HUES48 (cell line): ENCODE results near the gene HTRA3.

Source experiments
- H3K27ac ChIP-seq: one replicate; pipeline ENCODE4 v1.7.0; 2013; ENCODE audit warnings: low read depth, low read length, inconsistent platforms
- H3K27me3 ChIP-seq: 2 replicates; pipeline ENCODE4 v1.6.1; 2013; ENCODE audit warnings: mild to moderate bottlenecking, low read length; ENCODE audit not compliant: control insufficient read depth, insufficient read depth
- H3K36me3 ChIP-seq: 2 replicates; pipeline ENCODE4 v1.6.1; 2013; ENCODE audit warnings: low read length; ENCODE audit not compliant: control insufficient read depth, insufficient read depth
- H3K4me1 ChIP-seq: 2 replicates; pipeline ENCODE4 v1.6.1; 2013; ENCODE audit warnings: mild to moderate bottlenecking, low read length; ENCODE audit not compliant: control insufficient read depth, insufficient read depth
- H3K4me3 ChIP-seq: 2 replicates; pipeline ENCODE4 v1.5.1; 2013; ENCODE audit warnings: mild to moderate bottlenecking, low read depth, low read length
- H3K9ac ChIP-seq: 2 replicates; pipeline ENCODE4 v1.6.1; 2013; ENCODE audit warnings: mild to moderate bottlenecking, low read depth, low read length, moderate library complexity
- H3K9me3 ChIP-seq: 2 replicates; pipeline ENCODE4 v1.6.1; 2013; ENCODE audit warnings: low read length; ENCODE audit not compliant: control insufficient read depth, insufficient read depth

HTRA3 gene

DNA sequence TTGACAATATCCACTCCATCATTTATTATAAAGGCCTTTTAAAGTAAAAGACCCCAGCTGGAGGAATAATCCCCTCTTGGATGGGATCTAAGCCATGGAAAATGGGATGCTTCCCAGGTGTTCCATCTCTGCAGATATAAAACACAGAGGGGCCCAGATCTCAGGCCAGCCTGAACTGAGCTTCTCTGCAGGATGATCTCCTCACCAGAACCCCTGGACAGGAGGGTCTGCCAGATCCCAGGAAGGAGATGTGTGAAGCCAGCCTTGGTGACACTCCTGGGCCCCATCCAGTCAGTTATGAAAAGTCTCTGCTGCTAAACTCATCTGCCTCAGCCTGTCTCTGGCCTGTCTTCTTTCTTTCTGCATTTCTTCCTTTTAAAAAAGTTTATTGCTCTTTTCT is 56.7 kb downstream of the HTRA3 start:
- Histone ChIP-seq H3K4me1 (no peaks in the 10 kb centered on the region), H3K36me3 (no peaks in the 10 kb centered on the region), H3K27ac (no peak overlapping the region), H3K27me3 (no peaks in the 10 kb centered on the region), H3K9ac (no peak overlapping the region), H3K4me3 (no peak overlapping the region), H3K9me3 (no peaks in the 10 kb centered on the region)

DNA sequence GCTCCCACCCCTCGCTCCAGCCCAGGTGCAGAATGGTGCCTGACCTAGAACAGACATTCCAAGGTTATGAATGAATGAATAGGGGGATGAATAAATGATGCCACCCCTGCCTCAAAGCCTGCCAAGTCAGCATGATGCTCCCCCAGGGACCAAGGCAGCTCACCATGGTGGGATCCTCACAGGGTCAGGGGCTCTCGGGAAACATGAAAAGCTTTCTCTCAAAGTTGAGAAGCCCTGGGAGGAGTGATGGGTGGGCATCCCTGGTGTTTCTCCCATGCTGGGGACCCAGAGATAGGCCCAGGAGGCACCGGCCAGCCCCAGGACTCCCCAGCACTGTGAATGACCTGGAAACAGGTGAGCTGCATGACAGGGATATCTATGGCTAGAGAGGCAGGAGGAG is 58.9 kb downstream of the HTRA3 start:
- no peaks in the 10 kb centered on the region for H3K36me3 ChIP-seq
- no peak overlapping the region for H3K27ac ChIP-seq
- no peaks in the 10 kb centered on the region for H3K9me3 ChIP-seq
- no peaks in the 10 kb centered on the region for H3K27me3 ChIP-seq
- H3K9ac ChIP-seq: no peak overlapping the region
- no peaks in the 10 kb centered on the region for H3K4me1 ChIP-seq
- H3K4me3 ChIP-seq: no peak overlapping the region

DNA sequence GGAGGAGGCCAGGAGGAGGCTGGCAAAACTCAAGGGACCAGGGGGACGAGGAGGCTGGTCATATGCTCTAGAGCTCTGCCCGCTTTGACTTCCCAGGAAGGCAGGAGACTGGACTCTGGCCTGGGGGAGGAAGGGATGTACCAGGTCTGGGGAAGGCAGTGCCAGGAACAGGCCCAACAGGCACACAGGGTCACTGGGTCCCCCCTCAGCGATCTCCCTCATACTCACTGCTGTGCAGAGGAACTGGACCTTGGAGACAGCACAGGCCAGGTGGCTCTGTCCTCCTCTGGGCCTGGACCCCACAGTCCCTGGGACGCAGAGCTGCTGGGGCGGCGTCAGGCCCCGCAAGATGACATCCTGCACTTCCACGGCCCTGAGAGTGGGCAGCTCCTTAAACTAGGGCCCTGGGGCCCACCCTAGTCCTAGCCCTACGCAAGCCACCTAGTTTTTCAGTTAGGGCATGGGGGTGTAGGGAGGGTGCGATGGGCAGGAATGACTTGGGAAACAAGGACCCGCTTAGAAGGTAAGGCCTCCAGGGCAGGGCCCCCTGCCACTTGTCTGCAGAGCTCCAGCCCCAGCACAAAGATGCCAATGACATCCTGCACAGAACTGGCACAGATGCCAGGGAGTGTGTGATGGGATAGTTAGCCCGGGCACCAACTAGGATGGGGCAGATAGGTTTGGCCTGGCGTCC is 59.5 kb downstream of the HTRA3 start:
- Histone ChIP-seq H3K27ac (no peak overlapping the region), H3K9me3 (no peaks in the 10 kb centered on the region), H3K9ac (no peak overlapping the region), H3K36me3 (no peaks in the 10 kb centered on the region), H3K4me1 (no peaks in the 10 kb centered on the region), H3K4me3 (no peak overlapping the region), H3K27me3 (no peaks in the 10 kb centered on the region)

DNA sequence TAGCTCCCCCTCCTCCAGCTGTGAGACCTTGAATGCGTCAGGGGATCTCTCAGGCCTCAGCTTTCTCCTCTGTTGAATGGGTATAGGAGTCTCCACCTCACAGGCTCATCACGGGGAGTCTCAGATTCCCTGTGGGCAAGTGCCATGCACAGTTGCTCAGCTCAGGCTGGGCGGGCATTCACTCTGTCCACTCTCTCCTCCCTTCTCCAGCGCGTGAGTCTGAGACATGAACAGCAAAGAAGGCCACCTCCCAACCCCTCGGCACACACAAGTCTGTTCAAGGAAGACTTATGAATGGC is 60.0 kb downstream of the HTRA3 start:
- Histone ChIP-seq H3K9ac (no peak overlapping the region), H3K9me3 (no peaks in the 10 kb centered on the region), H3K4me1 (no peaks in the 10 kb centered on the region), H3K27ac (no peak overlapping the region), H3K27me3 (no peaks in the 10 kb centered on the region), H3K36me3 (no peaks in the 10 kb centered on the region), H3K4me3 (no peak overlapping the region)

DNA sequence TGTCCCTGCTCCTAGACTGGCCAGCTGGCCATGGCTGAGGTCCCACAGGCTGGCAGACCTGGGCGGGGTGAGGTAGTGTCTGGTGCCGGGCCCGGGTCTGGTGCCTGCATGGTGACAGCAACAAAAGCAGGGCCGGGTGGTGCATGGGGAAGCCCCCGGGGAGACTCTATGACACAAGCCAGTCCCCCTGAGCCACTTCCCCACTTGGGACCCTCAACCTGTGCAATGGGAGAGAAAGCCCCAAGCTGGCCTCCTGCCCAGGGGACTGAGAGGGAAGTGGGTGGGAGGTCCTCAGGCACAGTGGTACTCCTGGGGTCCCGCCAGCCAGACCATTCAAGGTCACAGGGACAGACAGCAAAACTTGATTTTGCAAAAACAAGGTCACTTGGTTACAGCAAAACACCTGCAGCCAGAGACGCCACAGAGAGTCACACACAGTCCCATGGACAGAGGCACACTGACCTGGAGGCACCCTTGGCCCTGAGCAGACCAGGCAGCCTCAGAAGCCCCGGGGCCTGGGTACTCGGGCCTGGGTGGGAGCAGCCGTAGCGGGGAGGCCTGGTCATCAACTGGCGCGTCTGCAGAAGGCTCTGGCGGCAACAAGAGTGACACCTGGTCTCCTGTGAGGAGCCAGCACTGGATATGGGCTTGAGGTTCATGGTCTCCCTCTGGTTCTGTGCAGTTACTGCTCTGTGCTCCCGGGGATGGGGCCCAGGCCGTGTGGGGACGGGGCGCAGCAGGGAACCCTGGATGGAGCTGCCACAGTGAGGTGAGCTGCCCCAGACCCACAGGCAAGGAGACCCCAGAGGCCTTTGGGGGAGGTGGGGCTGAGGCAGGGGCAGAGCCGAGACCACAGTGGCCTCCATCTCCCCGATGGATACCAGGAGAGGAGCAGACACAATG is 60.6 kb downstream of the HTRA3 start:
- H3K27ac ChIP-seq: no peak overlapping the region
- H3K4me3 ChIP-seq: no peak overlapping the region
- H3K9ac ChIP-seq: no peak overlapping the region
- H3K9me3 ChIP-seq: no peaks in the 10 kb centered on the region
- no peaks in the 10 kb centered on the region for H3K4me1 ChIP-seq
- H3K27me3 ChIP-seq: no peaks in the 10 kb centered on the region
- H3K36me3 ChIP-seq: no peaks in the 10 kb centered on the region

DNA sequence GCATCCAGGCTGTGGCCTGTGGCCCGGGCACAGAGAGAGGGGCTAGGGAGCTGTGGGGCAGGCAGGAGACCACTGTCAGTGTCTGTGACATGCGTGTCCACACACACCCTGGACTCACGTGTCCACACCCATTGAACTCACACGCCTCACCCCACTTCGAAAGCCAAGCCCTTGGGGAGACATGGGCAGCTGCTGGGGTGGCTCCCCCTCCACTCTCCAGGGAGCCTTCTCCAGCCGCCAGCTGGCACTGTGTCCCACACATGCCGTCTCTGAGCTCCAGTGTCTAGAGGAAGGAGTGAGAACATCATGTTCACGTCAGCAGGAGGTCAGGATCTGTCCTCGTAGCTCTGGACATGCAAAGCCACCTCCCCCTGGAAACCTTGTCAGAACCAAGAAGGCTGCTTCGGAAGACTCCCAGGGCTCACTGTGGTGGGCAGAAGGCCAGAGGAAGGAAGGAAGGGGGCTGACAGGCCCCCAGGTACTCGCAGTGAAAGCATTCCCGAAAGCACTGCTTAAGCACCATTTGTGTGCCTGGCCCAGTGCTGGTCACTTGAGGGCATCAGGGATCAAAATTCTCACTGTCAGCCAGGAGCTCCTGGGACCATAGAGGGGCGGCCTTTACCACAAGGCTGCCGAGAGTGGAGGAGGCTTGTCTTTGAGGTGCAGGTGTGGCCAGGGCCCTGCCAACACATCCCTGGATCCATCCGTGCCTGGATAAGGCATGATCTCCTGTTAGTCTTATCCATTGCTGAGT is 61.4 kb downstream of the HTRA3 start:
- Histone ChIP-seq H3K9me3 (no peaks in the 10 kb centered on the region), H3K36me3 (no peaks in the 10 kb centered on the region), H3K9ac (no peak overlapping the region), H3K27ac (no peak overlapping the region), H3K4me3 (no peak overlapping the region), H3K4me1 (no peaks in the 10 kb centered on the region), H3K27me3 (no peaks in the 10 kb centered on the region)

DNA sequence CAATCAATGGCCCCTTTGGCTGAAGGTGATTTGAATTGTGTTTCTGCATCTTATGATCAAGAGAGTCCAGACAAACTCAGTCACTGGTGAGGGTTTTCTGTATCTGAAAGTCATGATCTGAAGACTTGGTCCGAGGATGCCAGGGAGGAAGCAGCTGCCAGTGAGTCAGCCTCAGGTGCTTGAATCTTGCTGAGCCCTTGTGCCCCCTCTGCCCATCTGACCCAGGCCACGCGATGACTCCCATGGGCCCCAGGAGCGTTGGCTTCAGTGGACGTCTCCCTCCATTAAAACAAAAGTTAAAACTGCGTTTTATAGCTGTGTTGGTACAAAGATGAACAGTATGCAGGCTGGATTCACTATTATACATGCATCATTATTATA is 62.0 kb downstream of the HTRA3 start:
- no peaks in the 10 kb centered on the region for H3K27me3 ChIP-seq
- no peaks in the 10 kb centered on the region for H3K9me3 ChIP-seq
- no peak overlapping the region for H3K4me3 ChIP-seq
- no peaks in the 10 kb centered on the region for H3K4me1 ChIP-seq
- no peak overlapping the region for H3K27ac ChIP-seq
- H3K9ac ChIP-seq: no peak overlapping the region
- no peaks in the 10 kb centered on the region for H3K36me3 ChIP-seq

GRCh38 chr4:8332038-8332857 is 62.7 kb downstream of the HTRA3 start:
- Histone ChIP-seq H3K9me3 (no peaks in the 10 kb centered on the region), H3K27ac (no peak overlapping the region)

GRCh38 chr4:8332891-8333331 is 63.4 kb downstream of the HTRA3 start:
- no peak overlapping the region for H3K27ac ChIP-seq
- H3K9me3 ChIP-seq: no peaks in the 10 kb centered on the region
- H3K36me3 ChIP-seq: no peaks in the 10 kb centered on the region
- H3K4me1 ChIP-seq: no peaks in the 10 kb centered on the region
- H3K4me3 ChIP-seq: no peak overlapping the region
- no peaks in the 10 kb centered on the region for H3K27me3 ChIP-seq
- H3K9ac ChIP-seq: no peak overlapping the region

More at GRCh38 chr4:8332038-8332857, 62.7 kb downstream of the HTRA3 start:
- no peaks in the 10 kb centered on the region for H3K36me3 ChIP-seq
- H3K27me3 ChIP-seq: no peaks in the 10 kb centered on the region
- no peak overlapping the region for H3K4me3 ChIP-seq
- no peaks in the 10 kb centered on the region for H3K4me1 ChIP-seq
- no peak overlapping the region for H3K9ac ChIP-seq

DNA sequence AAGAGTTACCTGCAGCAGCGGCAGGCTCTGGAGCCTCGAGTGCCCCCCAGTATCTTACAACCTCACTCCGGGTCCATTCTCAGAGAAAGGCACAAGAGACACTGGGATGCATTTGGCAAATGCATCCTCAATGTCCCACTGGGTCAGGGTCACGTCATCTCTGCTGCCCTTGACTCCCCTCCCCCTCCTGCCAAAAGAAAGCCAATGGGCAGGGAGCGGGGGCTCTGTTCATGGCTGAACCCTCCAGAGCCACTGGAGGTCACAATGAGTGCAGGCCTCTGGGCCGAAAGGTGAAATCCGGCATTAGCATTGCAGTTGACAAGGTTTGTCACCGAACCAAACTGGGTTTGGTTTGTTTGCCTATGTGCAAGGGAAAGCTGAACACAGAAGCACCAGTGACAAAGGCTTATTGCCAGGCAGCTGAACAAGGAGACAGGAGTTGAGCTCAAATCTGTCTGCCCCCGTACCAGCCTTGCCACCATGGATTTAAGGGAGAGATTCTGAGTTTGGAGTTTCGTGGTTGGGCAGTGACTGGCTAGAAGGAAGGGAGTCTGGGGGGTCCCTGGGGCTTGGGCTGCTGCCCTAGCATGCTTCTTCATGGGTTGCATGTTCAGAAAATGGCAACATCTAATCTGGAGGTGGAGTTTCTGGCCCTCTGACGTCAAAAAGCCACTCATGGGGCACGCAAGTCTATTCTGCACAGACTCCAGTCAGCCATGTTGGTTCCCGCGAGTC is 64.3 kb downstream of the HTRA3 start:
- no peak overlapping the region for H3K9ac ChIP-seq
- no peaks in the 10 kb centered on the region for H3K36me3 ChIP-seq
- no peak overlapping the region for H3K4me3 ChIP-seq
- H3K4me1 ChIP-seq: no peaks in the 10 kb centered on the region
- H3K27ac ChIP-seq: no peak overlapping the region
- H3K9me3 ChIP-seq: no peaks in the 10 kb centered on the region
- H3K27me3 ChIP-seq: no peaks in the 10 kb centered on the region
